GM21619 (cell line): Measurements from ENCODE around the gene FANCI.

Source experiments
- ATAC-seq: cut with Tn5 transposase; IDR thresholded peaks from one replicate; pipeline ENCODE4 v1.9.1; 2021; ENCODE audit not compliant: unreplicated experiment

FANCI gene

DNA sequence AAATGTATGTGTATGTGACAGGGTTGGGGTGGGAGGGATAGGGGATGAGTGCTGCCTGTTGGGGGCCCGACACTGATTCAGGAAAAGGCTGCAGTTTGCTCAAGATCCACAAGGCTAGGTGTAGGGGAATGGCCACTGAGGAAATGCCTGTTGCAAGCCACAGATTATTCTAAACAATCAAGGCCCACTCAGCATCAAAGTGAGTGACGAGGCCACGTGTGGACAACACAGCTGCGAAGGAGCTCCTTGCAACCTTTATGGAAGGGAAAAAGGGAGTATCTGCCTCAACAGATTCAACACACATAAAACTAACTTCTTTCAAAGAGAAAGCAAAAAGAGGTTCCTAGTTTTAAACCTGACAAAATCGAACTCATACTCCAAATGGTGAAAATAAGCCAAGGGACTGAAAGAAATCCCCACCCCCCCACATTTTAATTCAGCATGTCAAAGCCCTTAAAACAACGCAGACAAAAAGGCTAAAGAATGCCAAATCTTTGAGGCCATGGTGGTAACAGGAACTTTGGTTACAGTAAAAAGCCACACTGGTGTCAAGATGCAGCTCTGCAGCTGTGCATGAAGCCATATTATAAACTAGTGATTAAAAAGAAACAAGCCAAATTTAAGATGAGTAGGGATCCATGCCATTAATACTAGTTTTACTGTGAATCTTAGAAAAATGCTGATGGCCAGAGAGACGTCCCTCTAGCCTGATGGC lies 87.3 kb downstream of the FANCI start:
- ATAC-seq = no peak

DNA sequence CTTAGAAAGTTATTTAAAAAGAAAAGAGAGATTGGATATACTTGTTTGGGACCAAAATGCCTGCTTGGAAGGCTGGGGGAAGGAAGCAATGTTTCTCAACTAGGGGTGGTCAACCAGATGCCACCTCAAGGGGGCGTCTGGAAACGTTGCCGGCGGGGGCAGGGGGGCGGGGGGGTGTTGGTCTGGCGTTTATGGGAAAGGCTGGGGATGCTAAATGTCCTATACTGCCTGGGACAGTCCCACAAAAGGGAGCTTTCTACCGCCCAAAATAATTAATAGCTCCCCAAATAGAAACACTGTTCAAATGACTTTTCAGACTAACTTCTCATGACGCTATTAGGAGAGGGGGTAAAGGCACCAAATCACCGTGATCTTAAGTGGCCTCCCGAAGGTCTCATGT lies 88.7 kb downstream of the FANCI start:
- no peak for ATAC-seq

DNA sequence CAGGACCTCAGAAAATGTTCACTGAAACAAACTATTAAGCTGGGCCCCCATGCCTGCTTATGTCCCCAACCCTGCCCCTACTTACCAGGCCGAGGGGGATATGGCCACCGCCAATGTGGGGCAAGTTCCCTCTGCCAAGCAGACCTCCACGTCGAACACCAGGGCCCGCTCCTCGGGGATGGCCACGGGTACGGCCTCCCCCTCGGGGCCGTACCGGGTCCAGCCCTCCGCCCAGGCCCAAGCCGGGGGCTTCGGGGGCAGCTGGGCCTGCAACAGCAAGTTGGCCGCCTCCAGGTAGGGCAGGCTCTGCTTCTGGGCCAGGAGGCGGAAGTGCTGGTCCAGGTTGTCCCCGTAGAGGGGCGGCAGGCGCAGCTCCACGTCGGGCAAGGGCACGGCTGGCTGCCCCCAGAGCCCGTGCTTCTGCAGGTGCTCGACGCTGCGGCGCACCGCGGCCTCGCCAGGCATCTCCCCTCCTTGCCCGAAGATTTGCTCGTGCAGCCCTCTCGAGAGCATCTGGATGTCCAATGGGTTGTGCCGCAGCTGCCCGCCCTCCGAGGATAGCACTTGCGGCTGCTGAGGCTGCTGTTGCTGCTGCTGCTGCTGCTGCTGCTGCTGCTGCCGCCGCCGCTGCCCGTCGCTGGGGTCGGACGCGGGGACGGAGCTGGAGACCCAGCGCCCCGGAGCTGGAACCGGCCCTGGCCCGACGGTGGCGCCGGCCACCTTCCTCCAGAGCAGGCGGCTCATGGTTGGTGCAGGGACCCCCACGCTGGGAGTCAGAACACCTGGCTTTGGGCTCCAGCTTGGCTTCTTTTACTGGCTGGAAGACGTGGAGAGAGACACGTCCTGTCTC lies 89.5 kb downstream of the FANCI start:
- ATAC-seq = no peak

DNA sequence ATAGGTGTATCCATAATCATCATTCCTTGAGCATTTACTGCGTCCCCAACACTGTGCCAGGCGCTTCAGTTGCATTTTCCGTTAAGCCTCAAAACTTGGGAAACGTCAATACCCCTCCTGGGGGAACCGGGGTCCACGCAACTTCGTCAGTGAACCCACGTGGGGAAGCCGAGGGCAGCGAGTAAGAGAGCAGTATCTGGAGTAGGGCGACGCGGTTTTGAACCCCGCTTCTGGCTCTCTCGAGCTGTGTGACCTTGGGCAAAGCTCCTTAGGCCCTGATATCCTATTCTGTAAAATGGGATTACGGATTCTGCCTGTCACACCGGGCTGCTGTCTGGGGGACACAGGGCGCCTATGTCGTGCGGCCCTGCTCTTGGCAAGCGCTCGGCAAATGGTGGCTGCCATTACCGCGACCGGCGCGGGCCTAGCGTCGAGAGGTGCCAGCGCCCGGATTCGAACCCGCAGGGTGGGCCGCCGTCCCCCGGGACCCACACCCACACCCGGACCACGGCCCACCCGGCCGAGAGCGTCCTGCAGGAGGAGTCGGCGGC lies 90.3 kb downstream of the FANCI start:
- ATAC-seq = peak; percentile 20

DNA sequence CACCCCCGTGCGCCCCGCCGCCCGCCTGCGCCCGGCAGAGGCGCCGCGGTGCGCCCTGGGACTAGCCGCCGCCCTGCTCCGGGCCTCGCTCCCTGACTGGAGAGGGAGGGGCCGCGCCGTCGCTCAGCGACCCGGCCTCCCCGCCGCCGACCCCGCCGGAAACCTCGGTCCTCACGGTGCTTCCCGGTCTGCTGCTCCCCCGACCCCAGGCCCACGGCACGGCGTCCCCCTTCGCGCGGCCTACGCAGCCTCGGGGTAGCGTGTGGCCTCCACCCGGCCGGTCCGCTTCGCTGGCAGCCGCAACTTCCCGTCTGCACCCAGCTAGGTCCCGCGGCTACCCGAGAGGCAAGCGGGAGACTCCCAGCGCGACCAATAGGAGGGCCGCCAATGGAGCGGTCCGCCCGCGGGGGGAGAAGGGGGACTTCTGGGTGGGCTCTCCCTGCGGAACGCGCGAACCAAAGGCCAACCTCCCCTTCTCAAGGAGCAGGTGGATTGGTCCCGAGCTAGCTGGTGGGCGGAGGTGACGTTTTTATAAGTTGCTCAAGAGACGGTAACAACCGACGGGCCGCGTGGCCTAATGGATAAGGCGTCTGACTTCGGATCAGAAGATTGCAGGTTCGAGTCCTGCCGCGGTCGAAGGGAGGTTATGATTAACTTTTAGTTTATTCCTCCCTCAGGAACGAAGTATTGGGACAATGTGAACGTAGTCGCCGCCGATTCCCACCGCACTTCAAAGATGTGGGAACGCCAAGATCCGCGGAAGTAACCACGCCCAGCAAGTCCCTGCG lies 90.9 kb downstream of the FANCI start, which contains the start of gene POLG:
POLG (minus strand) TSS at position 315 of the 788 bp plus-strand sequence. CDS start 1,070 bp downstream, outside the sequence.
- peak; percentile 88 for ATAC-seq

DNA sequence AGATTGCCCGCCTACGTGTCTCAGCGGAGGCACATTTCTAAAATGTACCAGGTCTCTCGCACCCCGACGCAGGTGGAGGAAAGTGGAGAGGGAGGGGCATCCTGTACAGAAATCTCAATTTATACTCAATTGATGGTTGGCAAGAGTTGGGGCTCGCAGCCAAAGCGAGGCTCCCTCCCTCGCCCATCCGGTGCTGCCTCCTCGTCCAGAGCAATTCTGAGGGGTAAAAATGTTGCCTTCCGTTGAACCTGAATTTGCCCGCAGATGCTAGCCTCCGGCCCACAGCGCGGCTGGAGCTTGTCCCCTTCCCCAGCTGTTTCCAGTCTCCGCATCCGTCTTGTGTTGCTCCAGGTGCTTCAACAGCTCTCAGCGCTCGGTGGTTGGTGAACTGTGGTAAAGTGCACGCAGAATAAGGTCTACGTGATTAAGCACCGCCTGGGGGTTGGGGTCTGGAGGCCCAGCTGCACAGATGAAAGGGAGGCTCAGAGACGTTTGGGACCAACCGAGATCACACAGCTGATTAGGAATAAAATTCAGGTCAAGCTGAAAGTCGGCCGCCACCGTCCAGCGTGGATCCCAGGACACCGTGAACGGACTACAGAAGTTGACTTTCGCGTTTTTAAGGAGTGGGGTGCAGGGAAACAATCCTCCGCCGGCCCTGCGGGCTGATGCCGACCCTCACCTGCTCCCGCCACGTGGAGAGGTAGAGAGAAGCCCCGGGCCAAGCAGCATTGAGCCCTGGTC lies 91.7 kb downstream of the FANCI start:
- peak; percentile 13 for ATAC-seq

DNA sequence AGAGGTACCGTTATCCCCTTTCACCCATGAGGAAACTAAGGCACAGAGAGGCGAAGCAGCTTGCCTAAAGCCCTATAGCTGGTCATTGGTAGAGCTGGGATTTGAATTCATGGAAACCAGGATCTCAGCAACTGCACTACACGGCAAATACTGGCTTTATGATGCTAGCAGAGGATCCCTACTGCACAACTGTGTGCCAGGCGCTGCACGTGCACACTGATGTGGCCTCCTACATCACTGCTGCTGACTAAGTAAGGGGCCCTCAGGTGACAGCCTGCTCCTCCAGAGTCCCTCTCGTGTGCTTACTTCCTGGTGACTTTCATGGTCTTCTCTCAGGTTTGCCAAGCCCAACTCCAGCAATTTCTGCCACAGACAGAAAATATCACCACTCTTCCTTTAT lies 94.3 kb downstream of the FANCI start:
- no peak for ATAC-seq

DNA sequence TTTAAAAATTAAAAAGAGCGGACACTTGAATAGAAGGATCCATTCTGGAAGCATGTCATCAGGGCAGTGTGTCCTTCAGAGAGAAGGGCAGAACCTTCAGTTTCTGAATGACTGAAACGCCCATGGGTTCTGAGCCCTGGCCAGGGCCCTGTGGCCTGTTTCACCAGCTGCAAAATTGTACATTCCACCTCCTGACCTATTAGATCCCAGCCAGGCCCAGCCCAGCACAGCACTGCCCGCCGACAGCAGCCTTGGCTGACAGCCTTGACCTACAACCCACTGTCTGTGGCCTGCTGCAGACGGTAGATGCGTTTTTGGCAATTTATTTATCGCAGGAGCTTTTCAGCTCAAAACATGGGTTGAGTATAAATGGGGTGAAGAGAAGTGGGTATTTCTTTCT lies 96.8 kb downstream of the FANCI start:
- no peak for ATAC-seq

DNA sequence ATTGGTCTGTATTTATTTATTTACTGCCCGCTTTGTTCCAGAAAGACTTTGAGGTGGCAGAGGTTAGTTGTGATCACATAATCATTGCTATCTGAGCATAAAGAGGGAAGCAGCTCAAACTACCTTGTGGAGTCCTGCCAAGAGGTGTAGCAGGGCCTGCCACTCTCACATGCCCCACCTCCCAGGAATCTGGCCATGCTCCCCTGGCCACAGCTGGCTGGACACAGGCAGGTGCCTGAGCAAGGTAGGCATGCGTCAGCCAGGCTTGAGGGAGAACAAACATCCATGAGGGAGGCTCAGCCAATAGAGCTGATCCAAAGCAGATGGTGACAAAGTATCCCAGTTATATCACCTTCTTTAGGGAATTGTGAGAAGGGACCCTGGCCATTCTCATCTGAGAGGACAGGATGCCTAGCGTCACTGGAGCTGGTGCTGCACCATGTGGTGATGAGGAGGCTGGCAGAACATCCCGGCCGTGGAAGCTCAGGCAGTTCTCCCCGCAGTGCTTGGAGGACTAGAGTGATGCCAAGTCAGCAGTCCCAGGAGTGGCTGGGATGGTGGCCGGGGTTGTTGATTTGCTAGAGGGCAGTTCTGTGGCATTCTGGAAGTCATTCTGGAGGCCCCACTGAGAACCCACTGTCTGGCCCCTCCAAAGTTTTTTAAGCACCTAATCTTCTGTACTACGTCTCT lies 97.7 kb downstream of the FANCI start:
- no peak for ATAC-seq

DNA sequence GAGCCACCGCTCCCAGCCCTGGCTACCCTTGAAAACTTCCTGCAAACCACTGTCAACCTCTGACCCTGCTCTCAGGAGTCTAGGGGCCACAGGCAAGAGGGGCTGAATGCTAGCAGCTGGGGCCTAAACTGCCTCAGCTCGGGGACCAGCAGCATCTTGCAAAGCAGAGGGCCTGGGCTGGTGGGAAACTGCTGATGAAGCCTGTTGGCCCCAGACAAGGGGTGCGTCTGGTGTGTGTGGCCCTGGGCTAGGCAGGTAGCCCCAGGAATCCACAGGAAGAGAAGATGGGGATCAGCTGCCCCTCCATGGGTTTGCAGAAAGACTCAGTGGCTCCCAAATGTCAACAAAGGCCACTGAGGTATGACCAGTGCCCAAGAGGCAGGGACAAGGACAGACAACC lies 99.1 kb downstream of the FANCI start:
- no peak for ATAC-seq

DNA sequence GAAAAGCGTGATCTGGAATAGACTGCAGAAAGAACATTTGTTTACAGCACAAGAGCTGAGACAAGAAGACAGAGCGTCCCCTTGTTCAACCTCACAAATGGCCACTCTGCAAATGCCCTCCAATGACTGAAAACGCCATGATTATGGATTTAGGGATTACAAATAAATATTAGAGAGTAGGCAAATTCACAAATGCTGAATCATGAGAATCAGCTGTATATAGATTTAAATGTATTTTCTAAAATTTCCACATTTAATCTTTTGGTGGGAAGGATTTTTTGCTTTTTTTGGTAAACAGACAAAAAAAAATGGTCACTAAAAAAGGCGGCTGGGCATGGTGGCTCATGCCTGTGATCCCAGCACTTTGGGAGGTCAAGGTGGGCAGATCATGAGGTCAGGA lies 101.5 kb downstream of the FANCI start:
- no peak for ATAC-seq

DNA sequence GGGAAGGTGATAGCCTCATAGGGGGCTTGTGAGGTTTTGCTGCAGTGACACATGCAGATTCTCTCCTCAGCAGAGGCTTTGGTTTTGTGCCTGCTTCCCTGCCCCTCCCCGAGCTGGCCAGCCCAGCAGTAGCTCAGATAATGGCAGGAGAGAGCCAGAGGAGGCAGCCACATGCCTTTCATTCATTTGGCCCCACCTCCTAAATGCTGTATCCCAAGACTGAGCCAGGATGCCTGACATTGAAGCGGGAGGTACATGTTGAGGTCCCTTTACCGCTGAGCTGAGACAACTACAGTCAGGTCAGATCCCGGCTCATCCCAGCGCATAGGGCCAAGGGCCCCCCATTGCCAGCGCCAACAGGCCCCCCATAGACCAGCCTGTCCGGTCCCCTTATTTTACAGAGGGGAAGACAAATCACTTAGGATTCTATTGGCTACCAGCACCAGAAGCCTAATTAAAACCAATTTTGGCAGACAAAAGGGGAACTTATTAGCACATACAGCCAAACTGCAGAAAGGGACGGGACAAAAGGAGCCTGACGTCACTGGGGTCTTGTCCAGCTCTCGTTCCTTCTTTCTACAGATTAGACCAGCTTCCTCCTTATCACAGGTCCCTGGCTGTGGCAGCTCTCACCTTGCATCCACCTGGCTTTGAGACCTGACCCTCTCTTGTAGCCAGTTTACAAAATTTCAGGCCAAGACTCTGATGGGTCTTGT lies 102.9 kb downstream of the FANCI start:
- ATAC-seq = no peak

DNA sequence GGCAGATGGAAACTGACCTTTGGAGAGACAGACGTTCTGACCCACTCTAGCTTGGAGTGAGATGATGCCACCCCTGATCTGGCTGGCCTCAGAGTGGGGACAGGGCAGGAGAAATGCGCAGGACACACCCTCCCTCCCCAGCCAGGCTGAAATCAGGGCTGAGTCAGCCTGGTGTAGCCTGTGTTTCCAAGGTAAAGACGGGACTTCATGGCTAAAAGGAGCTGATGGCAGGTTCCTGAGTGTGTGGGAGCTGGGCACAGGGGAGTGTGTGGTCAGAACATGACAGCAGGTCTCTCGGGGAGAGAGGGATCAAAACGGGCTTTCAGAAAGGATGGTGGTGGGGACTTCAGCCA lies 105.4 kb downstream of the FANCI start:
- ATAC-seq = no peak

DNA sequence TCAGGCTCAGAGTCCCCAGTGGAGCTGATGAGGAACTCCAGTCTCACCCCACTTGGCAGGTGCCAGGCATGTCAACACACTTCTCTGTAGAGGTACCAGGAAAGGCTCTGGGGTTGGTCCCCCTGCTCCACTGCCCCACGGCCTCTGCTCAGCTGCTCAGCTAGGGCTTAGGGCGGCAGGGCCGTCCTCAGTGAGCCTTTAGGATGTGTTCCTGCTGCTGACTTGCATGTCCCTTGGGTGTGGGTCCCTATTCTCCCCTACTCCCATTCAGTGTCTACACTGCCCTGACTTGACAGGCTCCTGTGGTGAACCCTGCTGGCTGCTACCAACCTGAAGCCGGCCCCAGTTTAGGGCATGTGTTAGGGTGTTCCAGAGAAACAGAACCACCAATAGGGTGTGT lies 108.7 kb downstream of the FANCI start:
- ATAC-seq = no peak

DNA sequence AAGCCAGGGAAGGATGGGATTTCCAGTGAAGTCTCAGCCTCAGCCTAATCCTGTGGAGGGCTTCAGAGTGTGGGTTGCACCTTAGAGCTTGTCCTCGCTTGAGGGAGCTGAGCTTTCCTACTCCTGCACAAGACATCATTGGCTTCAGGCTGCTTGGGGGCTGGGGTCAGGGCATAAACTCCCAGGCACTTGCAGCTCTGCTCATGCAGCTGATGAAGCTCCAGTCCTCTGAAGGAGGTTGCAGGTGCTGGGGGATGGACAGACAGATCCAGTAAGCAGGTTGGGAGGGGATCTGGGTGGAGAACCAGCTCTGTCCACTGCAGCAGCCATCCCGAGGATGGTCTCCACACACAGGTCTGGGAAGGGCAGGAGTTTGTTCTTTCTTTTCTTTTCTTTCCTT lies 110.2 kb downstream of the FANCI start:
- ATAC-seq = no peak

DNA sequence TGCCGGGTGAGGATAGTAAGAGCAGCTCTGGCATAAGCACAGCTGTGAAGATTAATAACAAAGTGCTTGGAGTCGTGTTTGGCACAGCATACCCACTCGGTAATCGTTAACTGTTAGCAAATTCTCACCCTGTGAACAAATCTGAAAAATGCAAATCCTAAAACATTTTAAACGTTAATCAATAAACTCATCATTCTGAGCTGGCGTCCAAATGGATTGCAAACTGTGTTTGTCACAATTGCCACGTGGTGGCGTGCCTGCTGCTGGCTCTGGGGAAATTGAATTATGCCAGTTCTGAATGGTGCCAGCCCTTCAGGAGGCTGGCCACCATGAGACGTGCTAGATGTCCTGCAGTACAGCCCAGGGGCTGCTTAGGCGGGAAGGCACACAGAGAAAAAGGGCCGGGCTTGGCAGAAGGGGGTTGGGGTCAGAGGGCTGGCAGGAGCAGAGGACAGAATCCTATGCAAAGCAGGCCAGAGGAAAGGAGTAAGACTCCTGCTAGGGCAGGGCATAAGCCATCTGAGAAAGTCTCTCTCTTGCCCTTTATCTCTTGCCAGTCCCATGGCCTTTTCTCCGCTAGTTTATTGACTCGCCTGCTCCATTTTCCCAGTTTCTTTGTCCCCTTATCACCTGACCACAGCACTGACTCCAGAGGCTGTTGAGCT lies 113.0 kb downstream of the FANCI start:
- ATAC-seq = no peak

DNA sequence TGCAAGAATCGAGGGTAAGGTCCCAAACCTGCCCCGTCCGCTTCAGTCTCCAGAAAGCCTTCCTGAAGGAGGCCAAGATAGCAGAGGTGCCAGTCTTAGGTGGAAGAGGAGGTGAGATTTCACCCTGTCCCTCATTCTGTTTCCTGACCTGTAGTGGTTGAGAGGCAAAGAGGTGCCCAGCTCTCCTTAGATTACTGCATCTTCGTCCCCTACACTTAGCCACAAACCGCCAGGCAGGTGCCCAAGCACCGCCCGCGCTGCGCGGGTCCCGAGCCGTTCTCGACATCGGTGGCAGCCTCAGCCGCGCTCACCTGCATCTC lies 114.6 kb downstream of the FANCI start:
- ATAC-seq = peak; percentile 13

DNA sequence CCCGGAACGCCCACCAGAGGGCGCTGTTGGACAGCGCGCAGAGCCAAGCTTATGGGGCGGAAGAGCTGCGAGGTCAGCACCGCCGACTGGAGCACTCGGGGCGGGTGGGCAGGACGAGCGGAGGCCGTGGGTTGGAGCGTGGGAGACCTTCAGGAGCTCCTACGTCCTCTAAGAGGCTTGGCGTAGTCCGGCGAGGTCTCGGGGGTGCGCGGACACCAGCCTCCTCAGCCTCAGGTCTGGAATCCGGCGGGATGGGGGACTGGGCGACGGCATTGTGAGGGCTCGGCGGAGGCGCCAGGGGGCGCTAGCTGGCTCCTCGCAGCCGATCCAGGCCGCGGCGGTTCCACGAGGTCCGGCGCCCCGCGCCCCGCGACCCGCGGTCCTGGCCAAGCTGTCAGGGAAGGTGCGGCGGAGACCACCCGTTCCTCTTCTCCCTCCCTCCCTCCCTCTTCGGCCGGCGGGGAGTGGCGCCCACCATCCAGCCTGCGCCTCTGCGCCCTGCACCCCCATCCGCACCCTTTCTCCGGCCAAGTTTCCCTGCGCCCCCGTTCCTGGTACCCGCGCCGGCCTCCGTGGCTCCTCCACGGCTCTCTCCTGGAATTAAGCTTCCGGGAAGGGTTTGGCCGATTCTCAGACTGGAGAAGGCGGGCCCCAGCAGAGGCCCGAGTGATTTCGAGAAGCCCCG lies 115.1 kb downstream of the FANCI start:
- peak; percentile 87 for ATAC-seq
